ENCODE results near the gene EMP2. TPM values are rescaled to one million over a fixed set of nuclear protein-coding genes. Genes with fewer than 3 reads are reported as not detected.

Gene EMP2
- total RNA-seq, 2 experiments from 2014 or later: not detected

DNA sequence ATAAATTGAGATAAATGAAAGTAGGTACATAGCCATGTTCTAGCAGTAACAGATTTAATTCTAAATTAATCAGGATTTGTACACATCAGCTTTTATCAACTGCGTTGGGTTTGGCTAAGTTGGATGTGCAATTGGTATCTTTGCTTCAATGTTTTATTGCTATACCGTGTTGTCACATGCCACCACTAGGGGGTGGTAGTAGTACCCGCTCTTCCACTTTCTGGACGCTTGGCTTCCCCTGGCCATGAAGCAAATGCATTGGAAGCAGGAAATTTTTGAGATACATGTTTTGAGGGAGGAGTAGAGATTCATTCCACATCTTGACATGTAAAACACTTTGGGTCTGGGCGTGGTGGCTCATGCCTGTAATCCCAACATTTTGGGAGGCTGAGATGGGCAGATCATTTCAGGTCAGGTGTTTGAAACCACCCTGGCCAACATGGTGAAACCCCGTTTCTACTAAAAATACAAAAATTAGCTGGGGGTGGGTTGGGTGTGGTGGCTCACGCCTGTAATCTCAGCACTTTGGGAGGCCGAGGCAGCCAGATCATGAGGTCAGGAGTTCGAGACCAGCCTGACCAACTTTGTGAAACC lies 58.6 kb downstream of the EMP2 start:
- Histone ChIP-seq H3K36me3 (ENCODE audit: insufficient read depth, low read length) (no peaks in the 10 kb centered on the region), H3K4me1 (ENCODE audit: insufficient read depth, low read length, poor library complexity, severe bottlenecking) (no peaks in the 10 kb centered on the region), H3K4me3 (ENCODE audit: low read depth, low read length, poor library complexity, severe bottlenecking) (no peak overlapping the region), H3K4me2 (ENCODE audit: low read length) (no peak overlapping the region), H3K9me2 (ENCODE audit: insufficient read depth, low read length) (no peaks in the 10 kb centered on the region), H3K27ac (ENCODE audit: low read depth, low read length, poor library complexity, severe bottlenecking) (no peak overlapping the region), H3K9me3 (ENCODE audit: low read length) (no peaks in the 10 kb centered on the region), H3K79me2 (ENCODE audit: insufficient read depth, low read depth, low read length) (no peaks in the 10 kb centered on the region), H4K20me1 (ENCODE audit: insufficient read depth, low read length) (no peaks in the 10 kb centered on the region), H2AFZ (ENCODE audit: low read length) (no peak overlapping the region; the same call in 1 of the 2 replicates)
- BruUV-seq (replicated peaks): no TSS peak
- POLR2A ChIA-PET: interaction anchor here (0.6 kb wide), 1 partner anchor 260 kb away, joined by 3 read pairs; no protein-coding TSS in a partner anchor
- intact Hi-C loops (cut with micrococcal nuclease; ENCODE audit: unreplicated experiment): loop anchor here (2.0 to 5.0 kb wide), 2 partner anchors 397 to 416 kb away; no protein-coding TSS in a partner anchor
- CTCF ChIA-PET (ENCODE audit: unreplicated experiment): no interaction called here
- DNase-seq (ENCODE audit: low spot score): peak; percentile 70
- TF ChIP-seq, protein P1, sequence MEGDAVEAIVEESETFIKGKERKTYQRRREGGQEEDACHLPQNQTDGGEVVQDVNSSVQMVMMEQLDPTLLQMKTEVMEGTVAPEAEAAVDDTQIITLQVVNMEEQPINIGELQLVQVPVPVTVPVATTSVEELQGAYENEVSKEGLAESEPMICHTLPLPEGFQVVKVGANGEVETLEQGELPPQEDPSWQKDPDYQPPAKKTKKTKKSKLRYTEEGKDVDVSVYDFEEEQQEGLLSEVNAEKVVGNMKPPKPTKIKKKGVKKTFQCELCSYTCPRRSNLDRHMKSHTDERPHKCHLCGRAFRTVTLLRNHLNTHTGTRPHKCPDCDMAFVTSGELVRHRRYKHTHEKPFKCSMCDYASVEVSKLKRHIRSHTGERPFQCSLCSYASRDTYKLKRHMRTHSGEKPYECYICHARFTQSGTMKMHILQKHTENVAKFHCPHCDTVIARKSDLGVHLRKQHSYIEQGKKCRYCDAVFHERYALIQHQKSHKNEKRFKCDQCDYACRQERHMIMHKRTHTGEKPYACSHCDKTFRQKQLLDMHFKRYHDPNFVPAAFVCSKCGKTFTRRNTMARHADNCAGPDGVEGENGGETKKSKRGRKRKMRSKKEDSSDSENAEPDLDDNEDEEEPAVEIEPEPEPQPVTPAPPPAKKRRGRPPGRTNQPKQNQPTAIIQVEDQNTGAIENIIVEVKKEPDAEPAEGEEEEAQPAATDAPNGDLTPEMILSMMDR (conservative IDR thresholded peaks at IDR 0.05; ENCODE audit: low read length): peak; percentile 91
- TF ChIP-seq EZH2phosphoT487 (IDR thresholded peaks at IDR 0.05; ENCODE audit: borderline replicate concordance, low read depth, low read length): no peak

DNA sequence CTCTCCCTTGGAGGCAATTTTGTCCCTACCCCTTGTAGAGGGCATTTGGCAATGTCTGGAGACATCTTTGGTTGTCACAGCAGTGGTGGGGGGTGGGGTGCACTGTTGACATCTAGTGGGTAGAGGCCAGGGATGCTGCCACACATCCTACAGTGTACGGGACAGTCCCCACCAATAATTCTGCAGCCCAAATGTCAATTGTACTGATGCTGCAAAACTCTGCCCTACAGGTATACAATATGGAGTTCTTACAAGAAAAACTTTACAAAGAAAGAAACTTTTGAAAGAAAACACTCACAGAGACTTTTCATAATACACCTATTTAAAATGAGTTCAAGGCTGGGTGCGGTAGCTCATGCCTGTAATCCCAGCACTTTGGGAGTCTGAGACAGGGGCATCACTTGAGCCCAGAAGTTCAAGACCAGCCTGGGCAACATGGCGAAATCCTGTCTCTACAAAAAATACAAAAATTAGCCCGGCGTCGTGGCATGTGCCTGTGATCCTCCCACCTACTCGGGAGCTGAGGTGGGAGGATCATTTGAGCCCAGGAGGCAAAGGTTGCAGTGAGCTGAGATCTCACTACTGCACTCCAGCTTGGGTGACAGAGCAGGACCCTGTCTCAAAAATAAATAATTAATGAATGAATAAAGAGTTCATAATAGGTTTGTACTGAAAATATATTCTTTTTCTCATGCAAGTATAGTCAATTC lies 59.4 kb downstream of the EMP2 start:
- Histone ChIP-seq H3K79me2 (ENCODE audit: insufficient read depth, low read depth, low read length) (no peaks in the 10 kb centered on the region), H3K9me3 (ENCODE audit: low read length) (no peaks in the 10 kb centered on the region), H3K27ac (ENCODE audit: low read depth, low read length, poor library complexity, severe bottlenecking) (no peak overlapping the region), H3K9me2 (ENCODE audit: insufficient read depth, low read length) (no peaks in the 10 kb centered on the region), H3K4me3 (ENCODE audit: low read depth, low read length, poor library complexity, severe bottlenecking) (no peak overlapping the region), H3K36me3 (ENCODE audit: insufficient read depth, low read length) (no peaks in the 10 kb centered on the region), H3K4me2 (ENCODE audit: low read length) (no peak overlapping the region), H3K4me1 (ENCODE audit: insufficient read depth, low read length, poor library complexity, severe bottlenecking) (no peaks in the 10 kb centered on the region), H2AFZ (ENCODE audit: low read length) (no peak overlapping the region), H4K20me1 (ENCODE audit: insufficient read depth, low read length) (no peaks in the 10 kb centered on the region)
- POLR2A ChIA-PET: interaction anchor here (0.6 to 0.8 kb wide), 2 partner anchors 9 to 261 kb away, joined by 3 read pairs; no protein-coding TSS in a partner anchor
- TF ChIP-seq, protein P1 (conservative IDR thresholded peaks at IDR 0.05; ENCODE audit: low read length): no peak
- no peak for TF ChIP-seq EZH2phosphoT487 (IDR thresholded peaks at IDR 0.05; ENCODE audit: borderline replicate concordance, low read depth, low read length)
- BruUV-seq (replicated peaks): no TSS peak
- no peak for DNase-seq (ENCODE audit: low spot score)
- intact Hi-C loops (cut with micrococcal nuclease; ENCODE audit: unreplicated experiment): loop anchor here (2.0 to 5.0 kb wide), 2 partner anchors 398 to 416 kb away; no protein-coding TSS in a partner anchor
- CTCF ChIA-PET (ENCODE audit: unreplicated experiment): no interaction called here

All from OCI-LY7 (cell line).